GM19099 (cell line): ENCODE results near the gene GCNT1.

Source experiments
- POLR2A ChIP-seq: IDR thresholded peaks from 3 replicates; pipeline ENCODE4 v1.6.1; 2011; ENCODE audit warnings: low read depth; ENCODE audit not compliant: insufficient read length; ENCODE audit errors: extremely low read depth

The GCNT1 gene

GRCh38 chr9:76458903-76459693 is at the start of gene GCNT1:
GCNT1 (plus strand) TSS chr9:76459182; CDS start chr9:76502382, 43,200 bp downstream.
- no peak for TF ChIP-seq POLR2A

GRCh38 chr9:76412638-76413037 is 46.3 kb upstream of the GCNT1 start:
- no peak for TF ChIP-seq POLR2A

- TF ChIP-seq POLR2A, result no peak
These were observed 45.3 kb upstream of the GCNT1 start for GRCh38 chr9:76413658-76414057.

GRCh38 chr9:76414661-76415060 is 44.3 kb upstream of the GCNT1 start:
- no peak for TF ChIP-seq POLR2A

- no peak for TF ChIP-seq POLR2A
These were observed 43.8 kb upstream of the GCNT1 start for GRCh38 chr9:76415154-76415553.

- no peak for TF ChIP-seq POLR2A
These were observed 43.3 kb upstream of the GCNT1 start for GRCh38 chr9:76415731-76416130.

GRCh38 chr9:76417394-76417793 is 41.6 kb upstream of the GCNT1 start:
- TF ChIP-seq POLR2A, result no peak

- no peak for TF ChIP-seq POLR2A
These were observed 39.1 kb upstream of the GCNT1 start for GRCh38 chr9:76419782-76420380.

GRCh38 chr9:76423216-76424177 is 35.5 kb upstream of the GCNT1 start:
- TF ChIP-seq POLR2A, result no peak

- no peak for TF ChIP-seq POLR2A
These were observed 34.5 kb upstream of the GCNT1 start for GRCh38 chr9:76424491-76424890.

GRCh38 chr9:76425677-76426453 is 33.1 kb upstream of the GCNT1 start:
- no peak for TF ChIP-seq POLR2A

- no peak for TF ChIP-seq POLR2A
These were observed 32.1 kb upstream of the GCNT1 start for GRCh38 chr9:76426807-76427419.

- no peak for TF ChIP-seq POLR2A
These were observed 27.4 kb upstream of the GCNT1 start for GRCh38 chr9:76431601-76432000.

- TF ChIP-seq POLR2A, result no peak
These were observed 25.6 kb upstream of the GCNT1 start for GRCh38 chr9:76433406-76433805.
